Right kidney (tissue), 9 donors: ENCODE results near the gene TNP1.

Experiments used
- DNase-seq: peaks from one replicate; pipeline ENCODE4 v3.0.0-alpha.2; 2016
- long read RNA-seq, 8 donors: transcript quantifications; one replicate each; lab custom pipeline, GENCODE V29; 2026

The TNP1 gene, protein sequence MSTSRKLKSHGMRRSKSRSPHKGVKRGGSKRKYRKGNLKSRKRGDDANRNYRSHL
- long read RNA-seq, donor 1: 0 reads
- long read RNA-seq, donor 2: 0 reads
- long read RNA-seq, donor 3: 0 reads
- long read RNA-seq, donor 4: 0 reads
- long read RNA-seq, donor 5: 0 reads
- long read RNA-seq, donor 6: 0 reads
- long read RNA-seq, donor 7: 0 reads
- long read RNA-seq, donor 8: 0 reads

DNA sequence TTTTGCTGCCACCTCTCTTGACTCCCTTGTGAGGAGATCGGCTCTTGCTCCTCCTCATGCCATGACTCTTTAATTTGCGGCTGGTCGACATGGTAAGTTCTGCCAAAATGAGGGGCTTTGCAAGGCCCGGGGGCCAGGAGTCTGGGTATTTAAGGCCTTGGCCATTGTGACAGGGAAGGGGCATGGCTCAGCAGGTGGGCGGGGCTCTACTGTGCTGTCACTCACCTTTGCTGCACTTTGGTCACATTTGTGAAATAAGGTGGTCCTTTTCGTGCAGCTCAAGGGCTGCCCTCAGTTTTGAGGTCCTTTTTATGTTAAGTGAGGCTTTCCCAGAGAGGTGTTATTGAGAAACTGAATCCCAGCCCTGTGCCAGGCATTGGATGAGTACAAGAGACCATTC, at the start of gene TNP1:
TSS of gene TNP1 (minus strand) at position 121 of the 400 bp plus-strand sequence. CDS start at position 91, 30 bp downstream.
- no peak for DNase-seq

DNA sequence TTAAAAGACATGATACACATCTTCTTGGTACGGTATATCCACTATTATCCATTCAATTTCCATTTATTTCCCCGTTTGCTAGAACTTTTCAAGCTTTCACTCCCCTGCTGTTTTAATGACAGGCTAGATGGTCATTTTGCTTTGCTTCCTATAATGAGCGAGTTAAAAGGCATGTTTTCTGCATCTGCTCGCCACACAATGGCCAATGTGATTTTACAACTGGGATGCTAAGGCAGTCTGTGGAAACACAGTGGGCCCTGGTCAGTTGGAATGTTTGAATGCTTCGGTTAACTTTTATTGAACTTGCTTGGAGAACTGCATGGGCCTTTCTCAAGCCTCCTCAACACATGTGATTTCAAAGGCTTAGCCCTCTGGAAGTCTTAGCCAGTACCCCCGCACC, 48.4 kb upstream of the TNP1 start:
- no peak for DNase-seq

DNA sequence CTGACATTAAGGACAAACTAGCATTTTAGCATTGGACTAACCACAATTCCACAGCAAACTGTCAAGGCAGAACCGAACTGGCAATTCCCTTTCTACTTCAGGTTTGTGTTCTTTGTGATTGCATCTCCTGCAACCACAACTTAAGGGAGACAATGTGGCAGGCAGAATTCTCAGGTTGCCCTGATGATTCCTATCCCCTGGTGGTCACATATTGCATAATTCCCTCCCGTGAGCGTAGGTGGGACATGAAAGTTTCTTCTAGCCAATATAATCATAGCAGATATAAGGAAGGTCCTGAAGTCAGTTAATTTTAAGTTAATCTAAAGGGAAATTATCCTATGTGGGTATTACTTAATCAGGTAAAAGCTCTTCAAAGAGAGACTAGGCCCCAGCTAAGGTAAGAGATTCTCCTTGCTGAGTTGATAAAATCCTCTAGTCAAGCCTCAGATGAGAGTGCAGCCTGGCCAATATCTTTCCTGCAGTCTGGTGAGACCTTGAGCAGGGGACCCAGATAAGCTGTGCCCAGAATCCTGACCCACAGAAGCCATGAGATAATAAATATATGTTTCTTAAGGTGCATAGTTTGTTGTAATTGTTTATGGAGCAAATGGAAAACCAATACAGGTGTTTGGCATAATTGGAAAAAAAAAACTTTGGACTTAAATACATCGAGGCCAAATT, 45.9 kb upstream of the TNP1 start:
- DNase-seq: no peak

DNA sequence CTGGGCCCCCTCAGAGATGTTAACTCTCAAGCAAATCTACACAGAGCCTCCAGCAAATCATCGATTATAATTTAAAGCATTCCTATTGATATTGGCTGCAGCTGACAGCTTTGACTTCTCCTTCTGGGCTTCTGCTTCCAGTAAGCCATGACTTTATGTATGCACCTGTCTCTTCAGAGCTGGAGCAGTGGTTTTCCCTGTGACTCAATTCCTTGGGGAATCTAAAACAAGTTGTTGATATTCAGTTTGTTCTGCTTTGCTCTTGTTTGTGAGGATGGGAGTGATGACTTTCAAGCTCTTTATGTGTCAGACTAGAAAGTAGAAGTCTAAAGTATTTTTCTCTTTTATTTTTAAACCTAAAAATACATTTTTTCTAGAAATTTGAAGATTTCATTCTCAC, 45.1 kb upstream of the TNP1 start:
- DNase-seq: no peak

DNA sequence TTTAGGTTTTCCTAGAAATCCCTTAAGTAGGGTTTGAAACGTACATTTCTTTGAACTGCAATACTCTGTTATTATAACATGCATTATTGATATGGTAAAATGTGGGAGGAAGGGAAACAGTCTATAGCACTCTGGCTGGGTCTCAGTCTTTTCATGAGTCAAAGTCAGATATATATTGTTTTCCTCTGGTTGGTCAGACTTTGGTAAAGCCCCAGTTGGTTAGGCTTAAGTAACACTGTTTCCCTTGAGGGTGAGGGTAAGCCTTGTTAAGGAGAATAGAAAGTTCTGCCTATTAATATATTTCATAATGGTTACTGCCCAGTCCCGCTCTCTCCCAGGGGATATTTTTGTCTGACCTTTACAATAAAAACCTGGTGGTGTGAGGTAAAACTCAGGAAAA, 44.7 kb upstream of the TNP1 start:
- no peak for DNase-seq

DNA sequence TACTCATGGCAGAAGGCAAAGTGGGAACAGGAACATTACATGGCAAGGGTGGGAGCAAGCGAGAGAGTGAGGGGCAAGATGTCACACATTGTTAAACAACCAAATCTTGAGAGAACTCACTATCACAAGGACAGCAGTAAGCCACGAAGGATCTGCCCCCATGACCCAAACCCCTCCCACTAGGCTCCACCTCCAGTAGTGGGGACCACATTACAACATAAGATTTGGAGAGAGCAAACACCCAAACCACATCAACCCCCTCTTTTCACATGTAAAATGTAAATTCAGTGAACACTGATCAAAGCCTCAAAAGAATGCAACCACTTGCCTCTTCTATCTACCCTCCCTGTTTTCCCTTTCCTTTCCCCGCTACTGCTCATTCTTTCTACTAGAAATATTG, 43.6 kb upstream of the TNP1 start:
- no peak for DNase-seq

DNA sequence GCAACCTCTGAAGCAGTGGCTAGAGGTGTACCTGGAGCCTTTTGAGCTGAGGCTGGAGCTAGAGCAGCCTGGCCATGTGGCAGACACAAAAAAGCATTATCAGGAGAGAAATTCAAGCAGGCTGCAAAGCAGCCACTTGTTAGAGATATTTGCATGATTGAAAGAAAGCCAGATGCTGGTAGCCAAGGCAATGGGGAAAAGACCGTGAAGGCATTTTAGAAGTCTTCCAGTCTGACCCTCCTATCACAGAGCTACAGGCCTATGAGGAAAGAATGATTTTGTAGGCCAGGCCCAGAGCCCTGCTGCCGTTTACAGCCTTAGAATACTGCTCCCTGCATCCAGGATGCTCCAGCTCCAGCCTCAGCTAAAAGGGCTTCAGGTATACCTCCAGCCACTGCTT, 41.4 kb upstream of the TNP1 start:
- no peak for DNase-seq

DNA sequence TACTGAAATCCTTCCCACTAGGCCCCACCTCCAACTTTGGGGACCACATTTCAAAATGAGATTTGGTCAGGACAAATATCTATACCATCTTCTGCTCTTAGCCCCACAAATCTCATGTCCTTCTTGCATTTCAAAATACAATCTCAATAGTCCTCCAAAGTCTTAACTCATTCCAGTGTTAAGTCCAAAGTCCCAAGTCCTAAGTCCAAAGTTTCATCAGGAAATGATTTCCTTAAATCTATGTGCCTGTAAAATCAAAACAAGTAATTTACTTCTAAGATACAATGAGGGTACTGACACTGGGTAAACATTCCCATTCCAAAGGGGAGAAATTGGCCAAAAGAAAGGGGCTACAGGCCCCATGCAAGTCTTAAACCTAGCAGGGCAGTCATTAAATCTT, 40.5 kb upstream of the TNP1 start:
- no peak for DNase-seq

DNA sequence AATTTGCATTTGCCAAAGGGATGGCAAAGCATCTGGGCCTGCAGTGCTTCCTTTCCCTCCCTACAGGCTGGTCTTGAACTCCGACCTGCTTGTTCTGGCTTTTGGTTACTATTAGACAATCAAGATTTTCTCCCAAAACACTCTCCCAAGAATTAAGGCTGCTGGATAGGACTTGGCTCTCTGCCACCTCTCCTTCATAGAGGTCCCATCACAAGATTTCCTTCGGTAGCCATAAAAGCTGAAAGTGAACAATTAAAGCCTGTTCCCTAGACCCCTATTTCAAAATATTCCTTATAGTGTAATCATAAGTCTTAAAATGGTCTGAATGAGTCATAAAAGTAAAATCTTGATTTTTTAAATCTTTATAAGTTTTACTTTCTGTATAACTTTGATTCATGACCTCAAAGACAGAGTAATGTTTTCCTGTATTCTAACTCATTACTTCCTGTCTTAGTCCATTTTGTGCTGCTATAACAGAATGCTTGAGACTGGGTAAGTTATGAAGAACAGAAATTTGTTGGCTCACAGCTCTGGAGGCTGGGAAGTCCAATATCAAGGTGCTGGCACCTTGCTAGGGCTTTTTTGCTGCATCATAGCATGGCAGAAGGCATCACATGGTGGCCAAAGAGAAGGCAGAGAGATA, 37.8 kb upstream of the TNP1 start:
- DNase-seq: no peak

DNA sequence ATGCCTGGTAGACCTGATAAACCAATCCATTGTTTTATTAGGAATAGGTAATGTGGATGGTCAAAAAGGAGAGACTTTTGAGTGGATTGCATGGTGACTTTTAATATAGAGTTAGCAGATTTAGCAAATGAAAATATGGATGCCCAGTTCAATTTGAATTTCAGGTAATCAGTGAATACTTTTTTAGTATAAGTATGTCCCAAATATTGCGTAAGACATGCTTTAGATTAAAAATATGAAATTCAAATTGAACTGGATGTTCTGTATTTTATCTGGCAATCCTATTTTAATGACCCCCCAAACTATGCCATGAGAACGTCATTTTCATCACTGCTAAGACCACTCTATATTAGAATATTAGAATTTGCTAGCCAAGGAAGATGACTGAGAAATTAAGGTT, 30.3 kb upstream of the TNP1 start:
- DNase-seq: no peak

DNA sequence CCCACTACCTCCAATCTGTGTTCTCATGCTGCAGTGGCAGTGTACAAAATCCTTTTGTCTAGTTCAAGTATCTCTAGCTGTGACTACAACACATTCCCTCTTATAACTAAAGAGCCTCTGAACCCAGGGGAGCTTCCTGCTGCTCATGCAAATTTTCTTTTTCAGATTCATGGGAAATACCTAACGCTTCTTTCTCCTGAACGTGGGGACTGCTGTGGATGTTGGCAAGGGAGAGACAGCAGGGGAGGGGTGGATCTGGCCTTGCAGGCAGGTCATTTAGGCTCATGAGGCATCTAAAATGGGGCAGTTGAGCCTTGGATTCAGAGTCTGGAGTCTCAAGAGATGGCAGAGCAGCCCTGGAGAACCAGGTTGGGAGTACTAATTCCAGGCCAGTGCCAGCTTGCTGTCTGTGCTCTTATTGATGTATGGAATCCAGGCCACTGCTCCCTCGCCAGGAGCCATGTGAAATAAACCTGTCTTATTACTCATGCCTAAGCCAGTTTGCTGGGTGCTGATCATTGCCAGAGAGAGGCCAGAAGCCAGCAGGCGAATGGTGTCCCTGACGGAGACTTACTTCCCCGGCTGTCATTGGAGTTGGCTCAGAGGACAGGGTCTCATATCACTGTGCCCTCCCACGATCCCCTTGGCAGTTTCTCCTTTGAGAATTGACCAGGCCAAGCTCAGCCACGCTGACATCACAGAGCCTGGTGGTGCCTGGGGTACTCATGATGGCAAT, 29.2 kb upstream of the TNP1 start:
- DNase-seq: no peak

DNA sequence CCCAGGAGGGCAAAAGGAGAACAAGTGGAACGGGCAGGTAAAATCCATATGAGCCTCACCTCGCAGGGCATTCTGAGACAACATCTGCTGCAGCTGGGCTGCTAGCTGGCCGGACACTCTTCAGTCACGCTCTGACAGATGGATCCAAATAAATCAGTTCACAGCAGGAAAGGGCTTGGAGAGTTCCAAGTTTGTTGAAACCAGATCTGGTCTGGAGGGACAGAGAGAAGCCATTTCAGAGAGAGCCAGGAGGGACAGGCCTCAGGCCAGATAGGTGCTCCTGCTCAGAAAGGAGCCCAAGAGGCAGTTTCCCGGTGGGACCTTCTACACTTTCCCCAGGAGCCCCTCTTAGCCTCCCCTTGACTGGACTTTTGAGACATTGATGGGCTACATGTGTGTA, 28.2 kb upstream of the TNP1 start:
- DNase-seq: no peak

DNA sequence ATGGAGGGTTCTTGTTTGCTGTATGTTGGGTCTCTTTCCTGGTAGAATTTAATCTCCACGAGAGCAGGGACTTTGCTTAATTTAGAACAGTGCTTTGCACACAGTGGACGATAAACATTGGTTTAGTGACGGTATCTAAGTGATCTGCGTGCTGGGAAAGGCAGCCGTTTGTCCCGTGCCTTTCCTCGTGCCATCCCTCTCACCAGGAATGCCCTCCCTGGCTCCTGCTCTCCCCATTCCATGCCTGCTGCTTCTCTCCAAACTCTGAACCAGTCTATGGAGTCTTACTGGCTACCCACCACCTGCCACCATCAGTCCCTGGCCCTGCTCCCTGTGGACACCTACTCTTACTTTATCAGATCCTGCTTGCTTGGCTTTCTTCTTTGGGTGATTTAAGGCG, 27.3 kb upstream of the TNP1 start:
- no peak for DNase-seq

DNA sequence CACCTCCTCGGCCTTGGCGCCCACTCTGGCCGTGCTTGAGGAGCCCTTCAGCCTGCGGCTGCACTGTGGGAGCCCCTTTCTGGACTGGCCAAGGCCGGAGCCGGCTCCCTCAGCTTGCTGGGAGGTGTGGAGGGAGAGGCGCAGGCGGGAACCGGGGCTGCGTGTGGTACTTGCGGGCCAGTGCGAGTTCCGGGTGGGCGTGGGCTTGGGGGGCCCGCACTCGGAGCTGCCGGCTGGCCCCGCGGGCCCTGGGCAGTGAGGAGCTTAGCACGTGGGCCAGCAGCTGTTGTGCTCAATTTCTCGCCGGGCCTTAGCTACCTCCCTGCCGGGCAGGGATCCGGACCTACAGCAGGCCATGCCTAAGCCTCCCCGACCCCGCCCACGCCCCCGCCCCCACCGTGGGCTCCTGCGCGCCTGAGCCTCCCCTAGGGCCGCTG, 25.3 kb upstream of the TNP1 start:
- no peak for DNase-seq

DNA sequence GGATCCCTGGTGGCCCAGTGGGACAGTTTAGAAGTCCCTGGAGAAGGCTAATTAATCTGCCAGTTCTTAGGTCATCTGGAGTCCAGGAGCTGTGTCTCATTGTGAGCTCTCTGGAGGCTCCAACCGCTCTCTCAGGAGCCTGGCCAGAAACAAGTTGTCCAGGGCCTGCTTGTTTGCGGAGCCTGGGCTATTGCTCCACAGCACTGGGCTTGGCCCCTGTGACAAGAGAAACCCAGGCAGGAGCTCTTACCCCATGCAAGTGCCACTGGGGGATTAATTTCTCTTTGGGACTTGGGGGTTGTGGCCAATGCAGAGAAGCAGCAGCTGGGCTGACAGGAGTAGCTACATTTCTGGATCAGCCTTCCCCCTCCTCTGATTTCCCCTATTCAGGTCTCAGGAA, 24.5 kb upstream of the TNP1 start:
- no peak for DNase-seq

DNA sequence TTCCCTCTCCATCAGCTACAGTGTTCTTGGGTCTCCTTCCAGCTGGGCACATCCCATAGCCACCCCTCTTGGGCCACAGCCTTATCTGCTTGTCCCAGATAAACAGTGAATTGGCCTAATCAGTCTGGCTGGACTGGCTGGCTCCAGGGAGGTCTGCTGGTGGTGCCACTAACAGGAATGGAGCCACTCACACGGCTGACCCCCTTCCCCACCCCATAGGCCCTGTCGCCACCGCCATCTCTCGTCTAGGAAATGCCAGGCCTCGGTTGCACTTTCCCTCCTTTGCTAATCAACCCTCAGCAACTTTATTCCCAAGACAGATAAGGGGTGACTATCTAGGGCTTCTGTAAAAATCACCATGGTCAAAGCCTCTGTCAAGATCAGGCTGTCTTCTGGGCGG, 23.0 kb upstream of the TNP1 start:
- DNase-seq: no peak

DNA sequence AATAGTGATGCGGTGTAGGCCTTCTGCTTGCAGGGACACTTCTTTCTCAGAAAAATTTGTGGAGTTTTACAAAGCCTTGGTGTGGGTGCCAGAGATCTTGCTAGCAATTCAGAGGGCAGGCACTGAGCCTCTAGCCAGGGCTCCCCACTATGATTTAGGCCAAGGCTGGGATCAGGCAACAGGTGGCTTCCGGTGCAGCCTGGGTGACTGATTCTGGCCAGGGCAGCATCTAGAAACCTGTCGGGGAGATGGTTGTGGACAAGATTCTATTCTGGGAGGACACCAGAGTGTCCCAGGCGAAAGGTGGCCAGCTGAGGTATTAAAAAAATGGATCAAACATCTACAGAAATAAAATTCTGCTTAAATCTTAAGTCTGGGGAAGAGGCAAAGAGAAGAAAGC, 21.5 kb upstream of the TNP1 start:
- no peak for DNase-seq

DNA sequence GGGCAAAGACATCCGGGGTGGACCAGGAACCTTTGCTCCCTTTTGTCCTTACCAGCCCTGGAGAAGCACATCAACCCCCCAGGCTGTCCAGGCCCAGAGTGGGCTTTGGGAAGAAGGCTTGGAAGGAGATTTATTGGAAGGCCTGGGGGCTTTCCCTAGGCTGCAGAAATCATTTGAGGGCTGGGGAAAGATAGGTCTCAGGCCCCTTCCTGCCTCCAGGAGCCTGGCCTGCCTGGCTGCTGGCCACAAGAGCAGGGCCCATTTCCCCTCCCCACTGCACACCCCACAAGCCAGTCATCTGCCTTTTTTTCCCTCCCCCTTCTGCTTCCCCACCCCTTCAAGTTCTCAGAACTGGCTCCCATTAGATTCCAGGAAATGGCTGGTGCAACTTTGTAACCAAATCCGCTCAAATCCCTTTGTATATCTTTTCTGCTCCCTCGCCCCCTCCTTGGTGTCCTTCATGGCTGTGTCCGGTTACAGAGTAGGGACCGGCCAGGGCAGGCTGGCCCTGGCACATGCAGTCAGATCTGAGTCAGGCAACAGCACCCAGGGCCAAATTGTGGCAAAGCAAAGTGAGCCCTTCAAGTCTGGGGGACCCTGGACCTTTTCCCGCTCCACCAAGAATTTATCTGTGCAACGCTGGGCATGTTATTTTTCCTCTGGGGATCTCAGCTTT, 20.8 kb upstream of the TNP1 start:
- peak; percentile 35 for DNase-seq

DNA sequence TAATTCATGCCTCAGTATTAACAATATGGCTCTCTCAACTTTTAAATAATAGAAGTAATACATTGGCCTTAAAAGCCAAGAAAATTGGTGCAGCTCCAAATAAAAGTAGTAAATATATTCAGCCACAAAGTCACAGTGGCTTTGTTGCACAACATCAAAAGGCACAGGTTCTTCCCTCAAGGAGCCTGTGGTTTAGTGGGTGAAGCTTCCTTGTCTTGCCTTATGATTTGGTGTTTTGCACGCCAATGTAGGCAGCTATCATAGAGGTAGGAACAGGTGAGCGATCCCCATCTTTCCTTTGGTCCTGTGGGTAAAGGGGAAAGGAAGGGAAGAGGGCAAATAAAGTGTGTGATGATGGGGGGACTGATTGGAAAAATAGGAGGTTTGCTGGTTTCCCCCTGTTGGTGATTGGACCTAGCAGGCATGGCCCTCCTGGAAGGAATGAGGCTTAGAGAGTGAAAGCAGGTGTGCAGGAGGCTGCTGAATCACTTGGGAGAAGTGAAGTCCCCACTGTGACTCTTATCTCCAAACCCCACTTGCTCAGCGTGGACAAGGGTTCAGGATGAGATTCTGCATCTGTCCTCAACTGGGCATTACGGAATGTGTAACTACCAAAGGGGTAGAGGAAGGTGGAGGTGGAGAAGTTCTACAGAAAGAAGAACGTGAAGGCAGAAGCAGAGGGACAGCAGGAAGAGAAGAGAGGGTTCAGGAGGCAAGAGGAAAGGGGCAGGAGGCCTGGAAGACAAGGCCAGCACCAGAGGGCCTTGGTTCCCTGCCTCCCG, 20.1 kb upstream of the TNP1 start:
- DNase-seq: no peak

DNA sequence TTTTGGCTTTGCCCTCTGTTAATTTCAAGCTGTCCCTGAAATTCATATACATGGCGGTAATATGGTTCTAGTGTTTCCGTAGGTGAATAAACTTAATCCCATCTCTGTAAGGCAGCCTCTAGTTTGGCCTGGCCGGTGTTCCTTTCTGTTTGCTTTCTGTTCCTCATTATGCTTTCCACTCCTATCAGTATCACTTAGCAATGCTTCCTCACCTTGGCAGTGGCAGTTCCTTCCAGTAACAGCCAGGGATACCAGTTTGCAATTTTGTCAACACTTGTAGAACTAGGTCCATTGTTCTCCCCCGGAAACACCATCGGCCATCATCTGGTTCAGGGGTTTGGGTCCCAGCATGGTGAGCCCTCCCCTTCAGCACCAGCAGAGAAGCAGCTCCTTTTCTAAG, 18.2 kb upstream of the TNP1 start:
- no peak for DNase-seq

DNA sequence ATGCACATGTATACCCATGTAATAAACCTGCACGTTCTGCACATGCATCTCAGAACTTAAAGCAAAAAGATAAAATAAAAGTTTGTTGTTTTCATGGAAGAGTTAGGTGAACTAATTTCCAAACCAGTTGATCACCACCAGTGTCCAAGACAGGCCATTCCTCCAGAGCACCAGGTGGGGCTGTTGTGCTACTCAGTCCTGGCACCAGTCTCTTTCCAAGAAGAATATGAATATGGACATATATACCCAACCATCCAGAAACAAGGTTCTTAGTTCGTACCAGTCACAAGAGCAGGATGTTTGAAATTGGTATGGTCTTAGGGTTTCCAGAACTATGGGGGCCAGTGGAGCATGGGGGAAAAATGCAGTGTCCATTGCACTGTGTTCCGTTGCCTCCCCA, 17.2 kb upstream of the TNP1 start:
- no peak for DNase-seq

DNA sequence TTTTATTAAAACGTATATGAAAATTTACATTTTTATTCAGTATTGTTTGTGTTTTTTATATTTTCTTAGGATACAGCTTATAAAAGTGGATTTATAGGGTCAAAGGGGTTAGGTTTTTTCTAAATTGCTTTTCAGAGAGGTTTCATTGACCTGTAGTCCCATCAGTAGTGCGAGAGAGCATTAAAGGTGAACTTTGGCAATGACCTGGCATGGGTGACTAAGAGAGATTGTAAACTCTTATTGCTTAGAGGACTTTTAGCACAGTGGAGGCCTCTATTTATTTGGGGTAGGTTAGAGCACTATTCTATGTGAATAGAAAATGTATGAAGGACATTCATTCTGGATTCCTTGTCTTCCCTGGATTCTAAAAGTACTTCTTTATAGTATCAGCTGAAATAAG, 16.0 kb upstream of the TNP1 start:
- no peak for DNase-seq
